Bone marrow (tissue), 2 donors: ENCODE measurements around the gene CHMP4B.

Source experiments
- DNase-seq, 2 donors: peaks; one replicate each; lab custom pipeline; 2025; lab: John Stamatoyannopoulos, UW

Gene CHMP4B

DNA sequence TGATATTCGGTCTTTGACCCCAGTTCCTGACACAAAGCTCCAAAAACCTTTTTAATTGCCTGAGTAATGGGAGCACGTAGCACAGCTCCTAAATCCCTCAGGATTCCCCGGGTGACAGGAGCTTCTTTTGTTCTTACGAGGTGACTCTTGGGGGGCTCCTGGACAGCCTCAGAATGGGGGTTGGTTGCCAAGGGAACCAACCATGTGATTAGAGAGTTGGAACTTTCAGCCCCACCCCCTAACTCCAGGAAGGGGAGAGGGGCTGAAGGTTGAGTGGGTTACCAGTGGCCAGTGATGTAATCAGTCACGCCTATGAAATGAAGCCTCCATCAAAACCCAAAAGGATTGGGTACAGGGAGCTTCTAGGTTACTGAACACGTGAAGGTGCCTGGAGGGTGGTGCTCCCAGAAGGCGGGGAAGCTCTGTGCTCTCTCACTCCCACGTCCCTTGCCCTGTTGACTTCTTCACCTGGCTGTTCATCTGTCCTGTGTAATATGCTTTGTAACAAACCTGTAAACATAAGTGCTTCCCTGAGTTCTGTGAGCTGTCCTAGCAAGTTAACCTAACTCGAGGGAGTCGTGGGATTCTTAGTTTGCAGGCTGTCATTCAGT lies 89.5 kb downstream of the CHMP4B start:
- no peak for DNase-seq

DNA sequence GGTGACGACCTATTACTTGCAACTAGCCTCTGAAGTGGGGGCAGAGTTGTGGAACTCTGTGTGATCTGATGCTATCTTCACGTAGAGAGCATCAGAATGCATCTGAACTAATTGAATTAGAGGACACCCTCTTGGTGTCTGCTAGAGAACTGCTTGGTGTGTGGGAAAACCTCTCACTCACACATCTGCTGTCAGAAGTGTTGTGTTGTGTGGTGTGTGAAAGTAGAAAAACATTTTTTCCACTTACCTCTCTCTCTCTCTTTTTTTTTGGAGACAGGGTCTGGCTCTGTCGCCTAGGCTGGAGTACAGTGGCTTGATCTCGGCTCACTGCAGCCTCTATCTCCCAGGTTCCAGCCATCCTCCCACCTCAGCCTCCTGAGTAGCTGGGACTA lies 90.0 kb downstream of the CHMP4B start:
- no peak for DNase-seq

DNA sequence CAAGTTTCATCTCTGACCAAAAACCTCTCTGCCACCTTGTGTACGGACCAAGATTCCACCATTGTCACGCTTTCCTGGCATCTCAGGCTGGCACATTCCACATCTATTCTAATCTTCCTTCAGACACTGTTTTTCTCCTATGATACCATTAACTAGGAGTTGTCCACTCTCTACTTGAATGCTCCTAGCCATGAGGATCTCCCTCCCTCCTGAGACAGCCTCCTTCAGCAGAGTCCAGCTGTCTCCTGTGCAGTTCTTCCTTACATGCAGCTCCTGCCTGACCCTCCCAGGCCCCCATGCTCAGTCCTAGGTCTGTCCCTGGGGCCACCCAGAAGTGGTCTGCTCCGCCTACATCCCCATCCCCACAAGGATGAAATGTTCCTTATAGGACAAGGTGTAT lies 90.9 kb downstream of the CHMP4B start:
- DNase-seq, result no peak
